Measurements from ENCODE around the gene DSEL.

Gene DSEL

GRCh38 chr18:67519592-67519991 is 3.1 kb upstream of the DSEL start:
- Histone ChIP-seq H3K27me3 (ENCODE audit: control insufficient read depth, insufficient read depth, low read length, poor library complexity, severe bottlenecking) (peaks cover 4% of the 10 kb centered on the region), H3K9me3 (ENCODE audit: control insufficient read depth, low read length) (no peaks in the 10 kb centered on the region), H3K4me1 (ENCODE audit: control insufficient read depth, insufficient read depth, low read length) (peaks cover 5% of the 10 kb centered on the region), H3K27ac (ENCODE audit: insufficient read depth, low read depth, low read length, poor library complexity, severe bottlenecking) (no peak overlapping the region), H3K4me3 (ENCODE audit: insufficient read depth, low read depth, low read length) (no peak overlapping the region), H3K36me3 (ENCODE audit: control insufficient read depth, insufficient read depth, low read length) (no peaks in the 10 kb centered on the region)
- 100% methylated on average over 2 of the region's 2 CpGs; no CpG with 5 or more reads in 1 of the 2 experiments for WGBS, 2 experiments

- peaks cover 4% of the 10 kb centered on the region for H3K27me3 ChIP-seq (ENCODE audit: control insufficient read depth, insufficient read depth, low read length, poor library complexity, severe bottlenecking)
- H3K27ac ChIP-seq (ENCODE audit: insufficient read depth, low read depth, low read length, poor library complexity, severe bottlenecking) = no peak overlapping the region
- H3K9me3 ChIP-seq (ENCODE audit: control insufficient read depth, low read length) = no peaks in the 10 kb centered on the region
- H3K36me3 ChIP-seq (ENCODE audit: control insufficient read depth, insufficient read depth, low read length) = no peaks in the 10 kb centered on the region
- WGBS, 2 experiments = 95 to 96% methylated on average over 5 of the region's 5 CpGs
- H3K4me1 ChIP-seq (ENCODE audit: control insufficient read depth, insufficient read depth, low read length) = peaks cover 5% of the 10 kb centered on the region
- no peak overlapping the region for H3K4me3 ChIP-seq (ENCODE audit: insufficient read depth, low read depth, low read length)
Observed at GRCh38 chr18:67518566-67518965, 2.0 kb upstream of the DSEL start.

- Histone ChIP-seq H3K9me3 (ENCODE audit: control insufficient read depth, low read length) (no peaks in the 10 kb centered on the region), H3K4me1 (ENCODE audit: control insufficient read depth, insufficient read depth, low read length) (peaks cover 5% of the 10 kb centered on the region), H3K27ac (ENCODE audit: insufficient read depth, low read depth, low read length, poor library complexity, severe bottlenecking) (peak overlapping the region; percentile 9), H3K4me3 (ENCODE audit: insufficient read depth, low read depth, low read length) (peak overlapping the region; percentile 68), H3K27me3 (ENCODE audit: control insufficient read depth, insufficient read depth, low read length, poor library complexity, severe bottlenecking) (peaks cover 4% of the 10 kb centered on the region), H3K36me3 (ENCODE audit: control insufficient read depth, insufficient read depth, low read length) (no peaks in the 10 kb centered on the region)
- WGBS, 2 experiments = 18 to 22% methylated on average over 4 of the region's 4 CpGs
Observed at GRCh38 chr18:67517444-67517765, 885 bp upstream of the DSEL start.

GRCh38 chr18:67515942-67516538 is 480 bp downstream of the DSEL start:
- H3K9me3 ChIP-seq (ENCODE audit: control insufficient read depth, low read length) = no peaks in the 10 kb centered on the region
- peaks cover 5% of the 10 kb centered on the region for H3K4me1 ChIP-seq (ENCODE audit: control insufficient read depth, insufficient read depth, low read length)
- H3K27ac ChIP-seq (ENCODE audit: insufficient read depth, low read depth, low read length, poor library complexity, severe bottlenecking) = peak overlapping the region; percentile 47

GRCh38 chr18:67514901-67515540 is 1.5 kb downstream of the DSEL start:
- 60 to 64% methylated on average over 6 of the region's 6 CpGs for WGBS, 2 experiments
- Histone ChIP-seq H3K4me3 (ENCODE audit: insufficient read depth, low read depth, low read length) (peak overlapping the region; percentile 68), H3K36me3 (ENCODE audit: control insufficient read depth, insufficient read depth, low read length) (no peaks in the 10 kb centered on the region), H3K27ac (ENCODE audit: insufficient read depth, low read depth, low read length, poor library complexity, severe bottlenecking) (no peak overlapping the region), H3K9me3 (ENCODE audit: control insufficient read depth, low read length) (no peaks in the 10 kb centered on the region), H3K27me3 (ENCODE audit: control insufficient read depth, insufficient read depth, low read length, poor library complexity, severe bottlenecking) (peaks cover 4% of the 10 kb centered on the region), H3K4me1 (ENCODE audit: control insufficient read depth, insufficient read depth, low read length) (peaks cover 5% of the 10 kb centered on the region)

More at GRCh38 chr18:67515942-67516538, 480 bp downstream of the DSEL start:
- 0 to 1% methylated on average over 53 of the region's 53 CpGs for WGBS, 2 experiments
- Histone ChIP-seq H3K27me3 (ENCODE audit: control insufficient read depth, insufficient read depth, low read length, poor library complexity, severe bottlenecking) (peaks cover 4% of the 10 kb centered on the region), H3K4me3 (ENCODE audit: insufficient read depth, low read depth, low read length) (peak overlapping the region; percentile 68), H3K36me3 (ENCODE audit: control insufficient read depth, insufficient read depth, low read length) (no peaks in the 10 kb centered on the region)

GRCh38 chr18:67514465-67514864 is 2.1 kb downstream of the DSEL start:
- no peak overlapping the region for H3K4me3 ChIP-seq (ENCODE audit: insufficient read depth, low read depth, low read length)
- H3K36me3 ChIP-seq (ENCODE audit: control insufficient read depth, insufficient read depth, low read length) = no peaks in the 10 kb centered on the region
- peaks cover 5% of the 10 kb centered on the region for H3K4me1 ChIP-seq (ENCODE audit: control insufficient read depth, insufficient read depth, low read length)
- peaks cover 4% of the 10 kb centered on the region for H3K27me3 ChIP-seq (ENCODE audit: control insufficient read depth, insufficient read depth, low read length, poor library complexity, severe bottlenecking)
- H3K27ac ChIP-seq (ENCODE audit: insufficient read depth, low read depth, low read length, poor library complexity, severe bottlenecking) = no peak overlapping the region
- no peaks in the 10 kb centered on the region for H3K9me3 ChIP-seq (ENCODE audit: control insufficient read depth, low read length)
- 94 to 95% methylated on average over 3 of the region's 3 CpGs for WGBS, 2 experiments

- Histone ChIP-seq H3K27me3 (ENCODE audit: control insufficient read depth, insufficient read depth, low read length, poor library complexity, severe bottlenecking) (peaks cover 4% of the 10 kb centered on the region), H3K9me3 (ENCODE audit: control insufficient read depth, low read length) (no peaks in the 10 kb centered on the region), H3K27ac (ENCODE audit: insufficient read depth, low read depth, low read length, poor library complexity, severe bottlenecking) (no peak overlapping the region), H3K4me1 (ENCODE audit: control insufficient read depth, insufficient read depth, low read length) (peaks cover 5% of the 10 kb centered on the region), H3K36me3 (ENCODE audit: control insufficient read depth, insufficient read depth, low read length) (no peaks in the 10 kb centered on the region), H3K4me3 (ENCODE audit: insufficient read depth, low read depth, low read length) (no peak overlapping the region)
- 95 to 97% methylated on average over 3 of the region's 3 CpGs for WGBS, 2 experiments
Observed at GRCh38 chr18:67513280-67513679, 3.2 kb downstream of the DSEL start.

GRCh38 chr18:67511840-67512239 is 4.7 kb downstream of the DSEL start:
- peaks cover 5% of the 10 kb centered on the region for H3K4me1 ChIP-seq (ENCODE audit: control insufficient read depth, insufficient read depth, low read length)
- peaks cover 4% of the 10 kb centered on the region for H3K27me3 ChIP-seq (ENCODE audit: control insufficient read depth, insufficient read depth, low read length, poor library complexity, severe bottlenecking)
- no peak overlapping the region for H3K4me3 ChIP-seq (ENCODE audit: insufficient read depth, low read depth, low read length)
- 95 to 96% methylated on average over 6 of the region's 6 CpGs for WGBS, 2 experiments
- no peaks in the 10 kb centered on the region for H3K36me3 ChIP-seq (ENCODE audit: control insufficient read depth, insufficient read depth, low read length)
- H3K27ac ChIP-seq (ENCODE audit: insufficient read depth, low read depth, low read length, poor library complexity, severe bottlenecking) = no peak overlapping the region
- no peaks in the 10 kb centered on the region for H3K9me3 ChIP-seq (ENCODE audit: control insufficient read depth, low read length)

- no peak overlapping the region for H3K27ac ChIP-seq (ENCODE audit: insufficient read depth, low read depth, low read length, poor library complexity, severe bottlenecking)
- H3K4me1 ChIP-seq (ENCODE audit: control insufficient read depth, insufficient read depth, low read length) = peaks cover 5% of the 10 kb centered on the region
- no peak overlapping the region for H3K4me3 ChIP-seq (ENCODE audit: insufficient read depth, low read depth, low read length)
- H3K9me3 ChIP-seq (ENCODE audit: control insufficient read depth, low read length) = no peaks in the 10 kb centered on the region
- H3K36me3 ChIP-seq (ENCODE audit: control insufficient read depth, insufficient read depth, low read length) = no peaks in the 10 kb centered on the region
- peaks cover 4% of the 10 kb centered on the region for H3K27me3 ChIP-seq (ENCODE audit: control insufficient read depth, insufficient read depth, low read length, poor library complexity, severe bottlenecking)
- 92 to 97% methylated on average over 3 of the region's 3 CpGs for WGBS, 2 experiments
Observed at GRCh38 chr18:67510831-67511230, 5.7 kb downstream of the DSEL start.

- WGBS, 2 experiments = 93 to 97% methylated on average over 5 to 6 of the region's 6 CpGs
- no peaks in the 10 kb centered on the region for H3K4me1 ChIP-seq (ENCODE audit: control insufficient read depth, insufficient read depth, low read length)
- H3K36me3 ChIP-seq (ENCODE audit: control insufficient read depth, insufficient read depth, low read length) = no peaks in the 10 kb centered on the region
- no peak overlapping the region for H3K4me3 ChIP-seq (ENCODE audit: insufficient read depth, low read depth, low read length)
- no peak overlapping the region for H3K27ac ChIP-seq (ENCODE audit: insufficient read depth, low read depth, low read length, poor library complexity, severe bottlenecking)
- H3K27me3 ChIP-seq (ENCODE audit: control insufficient read depth, insufficient read depth, low read length, poor library complexity, severe bottlenecking) = no peaks in the 10 kb centered on the region
- no peaks in the 10 kb centered on the region for H3K9me3 ChIP-seq (ENCODE audit: control insufficient read depth, low read length)
Observed at GRCh38 chr18:67509741-67510391, 6.7 kb downstream of the DSEL start.

Data from ectodermal cell (in vitro differentiated cells).